Measurements from ENCODE around the gene CBFA2T2. TPM values are rescaled to one million over a fixed set of nuclear protein-coding genes. Genes with fewer than 3 reads are reported as not detected.

The CBFA2T2 gene
- total RNA-seq, 3 donors from 2014 or later (not counting 1 experiment from before 2014, with no cell fraction given), result 16.5 to 27.5 (median 18.5) TPM

GRCh38 chr20:33600414-33600813 lies 110.5 kb downstream of the CBFA2T2 start:
- H3K9me3 ChIP-seq (ENCODE audit: control insufficient read depth, insufficient read depth, low read length), result no peaks in the 10 kb centered on the region
- H3K4me1 ChIP-seq (ENCODE audit: control insufficient read depth, insufficient read depth, low read length), result no peaks in the 10 kb centered on the region
- no peak for DNase-seq
- Mint-ChIP-seq H3K27me3 (ENCODE audit: low read depth in 2 of 2) (no peaks in the 10 kb centered on the region), H3K36me3 (no peaks in the 10 kb centered on the region), H3K9me3 (no peaks in the 10 kb centered on the region), H3K4me1 (peaks cover 0 to 8% of the 10 kb centered on the region in 2 donors), H3K4me3 (no peak overlapping the region), H3K27ac (no peak overlapping the region)
- no peak for ATAC-seq
- intact Hi-C loops (cut with micrococcal nuclease), result no loop called here
- 98% methylated on average over 4 of the region's 4 CpGs for WGBS (ENCODE audit: insufficient coverage)
- no peak overlapping the region for H3K4me3 ChIP-seq (ENCODE audit: low read length)
- H3K27me3 ChIP-seq (ENCODE audit: control insufficient read depth, insufficient read depth, low read length), result no peaks in the 10 kb centered on the region
- H3K27ac ChIP-seq (ENCODE audit: low read length), result no peak overlapping the region
- TF ChIP-seq CTCF (IDR thresholded peaks at IDR 0.05), result no peak
- peaks cover 2% of the 10 kb centered on the region for H3K36me3 ChIP-seq (ENCODE audit: control insufficient read depth, insufficient read depth, low read length)

- TF ChIP-seq CTCF (IDR thresholded peaks at IDR 0.05), result no peak
- WGBS (ENCODE audit: insufficient coverage), result 98% methylated on average over 8 of the region's 8 CpGs
- H3K4me3 Mint-ChIP-seq, result no peak overlapping the region
- peaks cover 2% of the 10 kb centered on the region for H3K36me3 ChIP-seq (ENCODE audit: control insufficient read depth, insufficient read depth, low read length)
- intact Hi-C loops (cut with micrococcal nuclease), result no loop called here
- H3K9me3 ChIP-seq (ENCODE audit: control insufficient read depth, insufficient read depth, low read length), result no peaks in the 10 kb centered on the region
- H3K4me3 ChIP-seq (ENCODE audit: low read length), result no peak overlapping the region
- H3K27me3 Mint-ChIP-seq (ENCODE audit: low read depth in 2 of 2), result no peaks in the 10 kb centered on the region
- no peaks in the 10 kb centered on the region for H3K36me3 Mint-ChIP-seq
- no peak for ATAC-seq
- no peaks in the 10 kb centered on the region for H3K9me3 Mint-ChIP-seq
- H3K27me3 ChIP-seq (ENCODE audit: control insufficient read depth, insufficient read depth, low read length), result no peaks in the 10 kb centered on the region
- H3K27ac Mint-ChIP-seq, result no peak overlapping the region
- peaks cover 0 to 8% of the 10 kb centered on the region in 2 donors for H3K4me1 Mint-ChIP-seq
- no peaks in the 10 kb centered on the region for H3K4me1 ChIP-seq (ENCODE audit: control insufficient read depth, insufficient read depth, low read length)
- DNase-seq, result no peak
- no peak overlapping the region for H3K27ac ChIP-seq (ENCODE audit: low read length)
Observed at GRCh38 chr20:33600981-33601380, 111.1 kb downstream of the CBFA2T2 start.

GRCh38 chr20:33601861-33602260 lies 112.0 kb downstream of the CBFA2T2 start:
- H3K9me3 Mint-ChIP-seq, result no peaks in the 10 kb centered on the region
- H3K4me1 Mint-ChIP-seq, result peaks cover 0 to 8% of the 10 kb centered on the region in 2 donors
- H3K36me3 Mint-ChIP-seq, result no peaks in the 10 kb centered on the region
- ATAC-seq (no peak), DNase-seq (no peak)
- Histone ChIP-seq H3K27ac (ENCODE audit: low read length) (no peak overlapping the region), H3K9me3 (ENCODE audit: control insufficient read depth, insufficient read depth, low read length) (no peaks in the 10 kb centered on the region), H3K36me3 (ENCODE audit: control insufficient read depth, insufficient read depth, low read length) (peaks cover 2% of the 10 kb centered on the region), H3K4me3 (ENCODE audit: low read length) (no peak overlapping the region), H3K4me1 (ENCODE audit: control insufficient read depth, insufficient read depth, low read length) (no peaks in the 10 kb centered on the region), H3K27me3 (ENCODE audit: control insufficient read depth, insufficient read depth, low read length) (no peaks in the 10 kb centered on the region)
- intact Hi-C loops (cut with micrococcal nuclease), result no loop called here
- H3K4me3 Mint-ChIP-seq, result no peak overlapping the region
- 96% methylated on average over 4 of the region's 5 CpGs for WGBS (ENCODE audit: insufficient coverage)
- no peak for TF ChIP-seq CTCF (IDR thresholded peaks at IDR 0.05)
- H3K27ac Mint-ChIP-seq, result peak overlapping the region in 1 of 2 donors; percentile 18
- H3K27me3 Mint-ChIP-seq (ENCODE audit: low read depth in 2 of 2), result no peaks in the 10 kb centered on the region

GRCh38 chr20:33602826-33603590 lies 113.1 kb downstream of the CBFA2T2 start:
- no peaks in the 10 kb centered on the region for H3K27me3 ChIP-seq (ENCODE audit: control insufficient read depth, insufficient read depth, low read length)
- no peak overlapping the region for H3K27ac ChIP-seq (ENCODE audit: low read length)
- H3K4me3 Mint-ChIP-seq, result no peak overlapping the region
- H3K36me3 Mint-ChIP-seq, result no peaks in the 10 kb centered on the region
- peak overlapping the region in 1 of 2 donors; percentile 18 for H3K27ac Mint-ChIP-seq
- H3K27me3 Mint-ChIP-seq (ENCODE audit: low read depth in 2 of 2), result no peaks in the 10 kb centered on the region
- DNase-seq (no peak), ATAC-seq (no peak)
- H3K4me1 Mint-ChIP-seq, result peaks cover 0 to 8% of the 10 kb centered on the region in 2 donors
- no peaks in the 10 kb centered on the region for H3K9me3 Mint-ChIP-seq
- H3K36me3 ChIP-seq (ENCODE audit: control insufficient read depth, insufficient read depth, low read length), result peaks cover 6% of the 10 kb centered on the region
- no peaks in the 10 kb centered on the region for H3K4me1 ChIP-seq (ENCODE audit: control insufficient read depth, insufficient read depth, low read length)
- intact Hi-C loops (cut with micrococcal nuclease), result no loop called here
- no peaks in the 10 kb centered on the region for H3K9me3 ChIP-seq (ENCODE audit: control insufficient read depth, insufficient read depth, low read length)
- 43% methylated on average over 4 of the region's 5 CpGs for WGBS (ENCODE audit: insufficient coverage)
- no peak for TF ChIP-seq CTCF (IDR thresholded peaks at IDR 0.05)
- no peak overlapping the region for H3K4me3 ChIP-seq (ENCODE audit: low read length)
